Measurements from ENCODE around the gene NRG3.

DNA sequence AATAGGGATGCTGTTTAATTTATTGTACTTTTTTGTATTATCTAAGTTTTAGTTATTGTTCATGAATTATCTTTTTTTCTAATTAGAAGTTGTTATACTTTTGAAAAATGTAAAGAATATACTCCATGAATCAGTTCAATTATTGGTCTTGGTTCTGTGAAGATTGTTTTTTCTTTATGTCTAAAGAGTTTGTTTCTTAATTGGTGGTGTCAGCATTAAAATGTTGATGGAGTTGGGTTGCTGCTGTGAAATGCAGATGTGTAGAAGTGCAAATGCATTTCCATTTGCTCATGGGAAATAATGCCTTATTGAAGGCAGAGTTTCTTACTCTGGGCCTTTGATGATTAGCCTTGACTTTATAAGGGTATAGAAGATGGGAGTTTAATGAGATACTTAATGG, 11.9 kb downstream of the NRG3 start:
- TF ChIP-seq, protein P1, sequence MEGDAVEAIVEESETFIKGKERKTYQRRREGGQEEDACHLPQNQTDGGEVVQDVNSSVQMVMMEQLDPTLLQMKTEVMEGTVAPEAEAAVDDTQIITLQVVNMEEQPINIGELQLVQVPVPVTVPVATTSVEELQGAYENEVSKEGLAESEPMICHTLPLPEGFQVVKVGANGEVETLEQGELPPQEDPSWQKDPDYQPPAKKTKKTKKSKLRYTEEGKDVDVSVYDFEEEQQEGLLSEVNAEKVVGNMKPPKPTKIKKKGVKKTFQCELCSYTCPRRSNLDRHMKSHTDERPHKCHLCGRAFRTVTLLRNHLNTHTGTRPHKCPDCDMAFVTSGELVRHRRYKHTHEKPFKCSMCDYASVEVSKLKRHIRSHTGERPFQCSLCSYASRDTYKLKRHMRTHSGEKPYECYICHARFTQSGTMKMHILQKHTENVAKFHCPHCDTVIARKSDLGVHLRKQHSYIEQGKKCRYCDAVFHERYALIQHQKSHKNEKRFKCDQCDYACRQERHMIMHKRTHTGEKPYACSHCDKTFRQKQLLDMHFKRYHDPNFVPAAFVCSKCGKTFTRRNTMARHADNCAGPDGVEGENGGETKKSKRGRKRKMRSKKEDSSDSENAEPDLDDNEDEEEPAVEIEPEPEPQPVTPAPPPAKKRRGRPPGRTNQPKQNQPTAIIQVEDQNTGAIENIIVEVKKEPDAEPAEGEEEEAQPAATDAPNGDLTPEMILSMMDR (IDR thresholded peaks at IDR 0.05), result no peak
- TF ChIP-seq POLR2A (IDR thresholded peaks at IDR 0.05), result no peak
